ENCODE results near the gene RALY.

Gene RALY

DNA sequence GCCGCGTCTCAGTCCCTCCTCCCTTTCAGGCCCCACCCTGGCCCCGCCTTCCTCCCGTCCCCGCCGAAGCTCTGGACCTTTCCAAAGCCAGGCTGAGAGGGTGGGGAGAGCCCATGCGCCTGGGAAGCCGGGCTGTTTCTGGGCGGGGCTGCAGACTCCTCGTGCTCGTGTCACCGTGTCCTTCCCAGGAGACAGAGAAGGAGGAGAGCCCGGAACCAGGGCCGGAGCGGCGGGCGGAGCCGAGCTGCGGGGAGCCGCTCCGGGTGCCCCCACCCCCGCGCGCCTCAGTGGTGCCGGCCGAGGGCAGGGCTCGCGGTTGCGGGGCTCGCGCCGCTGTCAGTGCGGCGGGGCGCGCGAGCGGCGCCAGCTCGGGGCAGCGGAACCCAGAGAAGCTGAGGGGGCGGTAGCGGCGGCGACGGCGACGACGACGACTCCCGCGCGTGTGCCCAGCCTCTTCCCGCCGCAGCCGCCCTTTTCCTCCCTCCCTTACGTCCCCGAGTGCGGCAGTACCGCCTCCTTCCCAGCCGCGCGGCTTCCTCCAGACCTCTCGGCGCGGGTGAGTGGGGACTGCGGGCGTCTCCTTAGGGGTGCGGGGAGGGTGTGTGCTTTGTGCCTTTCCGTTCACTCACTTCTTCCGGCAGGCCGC is at the start of gene RALY:
TSS of gene RALY (plus strand) at position 336 of the 646 bp plus-strand sequence. CDS start 78,164 bp downstream, outside the sequence.
- DNase-seq = no peak

DNA sequence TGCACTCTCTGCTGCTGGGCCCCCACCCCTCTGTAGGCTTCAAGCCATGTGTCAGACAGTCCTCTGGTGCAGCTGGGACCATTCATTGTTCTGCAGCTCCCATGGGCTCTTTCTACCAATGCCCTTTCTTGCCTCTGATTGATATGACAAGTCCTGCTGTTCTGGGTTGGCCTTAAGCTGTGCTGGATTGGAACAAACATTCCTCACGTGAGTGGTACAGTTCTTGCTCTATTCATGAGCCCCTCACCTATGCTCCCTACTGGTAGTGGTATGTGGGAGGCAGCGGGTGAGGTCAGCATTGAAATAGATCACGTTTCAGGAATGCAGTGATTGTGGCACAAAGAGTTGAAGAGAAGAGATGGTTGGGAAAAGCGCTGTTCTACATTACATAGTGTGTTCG is 48.8 kb upstream of the RALY start:
- DNase-seq = no peak

DNA sequence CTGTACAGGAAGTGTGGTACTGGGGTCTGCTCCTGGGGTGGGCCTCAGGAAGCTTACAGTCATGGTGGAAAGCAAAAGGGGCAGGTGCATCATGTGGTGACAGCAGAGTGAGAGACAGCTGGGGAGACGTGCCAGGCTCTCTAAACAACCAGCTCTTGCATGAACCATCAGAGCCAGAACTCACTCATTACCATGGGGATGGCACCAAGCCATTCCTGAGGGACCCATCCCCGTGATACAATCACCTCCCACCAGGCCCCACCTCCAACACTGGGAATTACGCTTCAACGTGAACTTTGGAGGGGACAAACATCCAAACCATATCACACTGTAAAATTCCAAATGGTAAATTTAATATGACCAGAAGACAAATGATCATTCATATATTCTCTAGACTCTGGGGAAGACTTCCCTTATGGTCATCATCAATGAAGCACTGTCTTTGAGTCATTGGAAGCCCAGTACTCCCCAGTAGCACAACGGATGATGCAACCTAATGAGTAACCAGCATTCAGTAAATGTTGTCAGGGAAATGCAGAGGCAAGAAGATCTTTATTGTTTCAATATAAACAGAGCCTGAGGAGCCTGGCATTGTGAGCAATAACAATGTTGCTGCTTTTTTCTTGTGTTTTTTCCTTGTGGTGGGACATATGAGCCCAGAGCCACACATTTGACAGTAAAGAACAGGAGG is 48.2 kb upstream of the RALY start:
- no peak for DNase-seq

DNA sequence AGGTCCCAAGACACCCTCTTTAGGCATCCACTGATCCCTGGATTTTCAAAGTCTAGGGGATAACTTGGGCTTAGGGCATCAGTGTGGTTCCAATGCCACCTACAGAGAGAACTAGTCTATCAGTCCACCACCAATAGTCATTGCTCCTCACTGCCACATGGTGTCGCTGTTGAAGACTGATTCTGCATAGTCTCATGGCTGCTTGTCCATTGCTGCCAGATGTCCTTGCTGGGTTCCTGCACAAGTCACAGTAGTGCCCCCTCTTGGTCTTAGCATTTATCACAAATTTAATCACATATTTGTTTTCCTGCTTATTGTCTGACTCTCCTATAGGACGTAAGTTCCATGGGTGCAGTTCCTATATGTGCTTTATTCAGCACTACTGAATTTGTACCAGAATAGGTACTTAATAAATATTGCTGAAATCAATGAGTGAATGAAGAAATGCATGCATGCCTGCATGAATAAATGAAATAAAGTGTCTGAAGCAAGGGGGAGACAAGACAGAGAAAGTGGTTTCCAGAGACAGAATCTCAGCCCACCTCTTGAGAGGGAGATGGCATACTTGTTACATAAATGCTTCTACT is 45.9 kb upstream of the RALY start:
- peak; percentile 62 to 85 for DNase-seq

DNA sequence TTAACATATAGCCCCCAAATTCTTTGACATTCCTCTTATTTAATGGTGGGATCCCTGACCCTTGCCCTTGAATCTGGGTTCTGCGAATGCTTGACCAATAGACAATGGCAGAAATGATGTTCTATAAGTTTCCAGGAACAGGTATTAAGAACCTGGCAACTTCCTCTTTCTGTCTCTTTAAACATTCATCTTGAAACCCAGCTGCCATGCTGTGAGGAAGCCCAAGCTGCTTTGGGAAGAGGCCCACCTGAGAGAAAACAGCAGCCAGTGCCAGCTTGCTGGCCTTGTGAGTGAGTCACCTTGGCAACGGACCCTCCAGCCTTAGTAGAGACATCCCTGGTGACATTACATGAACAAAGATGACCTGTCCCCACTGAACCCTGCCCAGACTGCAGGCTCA is 45.2 kb upstream of the RALY start:
- DNase-seq = no peak

DNA sequence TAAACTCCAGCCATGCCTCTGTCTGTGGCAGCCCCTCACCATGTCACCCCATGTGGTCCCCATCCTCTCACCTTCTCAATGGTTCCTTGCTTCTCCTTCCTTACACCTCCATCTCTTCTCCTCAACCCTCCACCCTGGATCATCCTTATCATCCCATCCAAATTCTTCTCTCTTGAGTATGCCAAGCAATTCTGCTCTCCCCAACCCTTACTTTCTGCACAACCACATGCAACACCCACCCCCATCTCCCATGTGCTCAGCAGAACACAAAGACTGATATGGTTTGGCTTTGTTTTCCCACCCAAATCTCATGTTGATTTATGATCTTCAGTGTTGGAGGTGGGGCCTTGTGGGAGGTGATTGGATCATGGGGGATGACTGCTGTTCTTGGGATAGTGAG is 42.5 kb upstream of the RALY start:
- no peak for DNase-seq

DNA sequence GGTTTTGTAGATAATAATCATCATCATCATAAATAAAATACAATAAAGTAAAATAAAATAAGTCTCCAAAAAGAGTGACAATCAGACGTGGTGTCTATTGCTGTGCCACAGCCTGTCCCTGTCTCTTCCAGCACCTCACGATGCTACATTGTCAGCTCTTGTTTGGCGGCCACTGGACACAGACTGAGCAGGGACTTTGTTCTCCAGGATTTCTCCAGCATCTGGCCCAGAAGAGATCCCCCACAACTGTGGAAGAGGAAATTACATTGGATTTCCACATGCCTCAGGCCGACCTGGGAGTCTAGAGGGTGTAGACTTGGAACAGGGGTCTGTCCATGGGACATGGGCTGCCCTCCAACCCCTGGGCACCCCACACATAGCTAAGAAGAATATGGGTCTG is 39.2 kb upstream of the RALY start:
- DNase-seq = no peak

DNA sequence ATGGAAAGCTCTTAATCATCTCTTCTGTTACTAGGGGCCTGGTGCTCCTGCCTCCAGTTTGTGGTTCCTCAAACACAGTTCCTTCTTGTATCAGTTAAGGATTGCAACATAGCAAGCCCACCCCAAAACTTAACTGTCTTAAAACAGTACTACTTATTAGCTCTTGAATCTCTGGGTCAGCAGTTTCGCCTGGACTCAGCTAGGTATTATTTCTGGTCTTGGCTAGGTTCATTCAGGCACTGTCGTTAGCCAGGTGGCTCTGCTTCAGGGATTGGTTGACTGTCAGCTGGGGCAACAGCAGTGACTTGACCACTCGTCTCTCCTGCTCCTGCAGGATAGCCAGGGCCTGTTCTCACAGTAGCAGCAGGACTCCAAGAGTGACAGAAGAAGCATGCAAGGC is 30.0 kb upstream of the RALY start:
- no peak for DNase-seq

DNA sequence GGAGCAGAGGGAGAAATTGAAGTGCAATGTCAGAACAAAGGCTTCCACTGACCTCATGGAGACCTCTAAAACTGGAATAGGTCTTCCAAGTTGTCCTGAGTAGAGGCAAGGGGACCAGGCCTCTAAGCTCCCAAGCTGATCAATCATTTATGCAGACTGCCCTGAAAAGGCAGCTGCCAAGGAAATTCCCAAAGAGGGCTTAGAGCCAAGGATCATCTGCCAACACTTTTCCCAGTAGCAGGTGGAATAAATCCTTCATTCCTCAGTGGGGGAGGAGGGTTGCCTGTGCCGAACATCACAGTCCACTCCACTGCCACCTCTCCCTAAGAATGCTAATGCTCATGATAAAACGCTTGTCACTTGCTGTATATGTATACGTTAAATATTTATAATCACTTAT is 29.3 kb upstream of the RALY start:
- DNase-seq = peak; percentile 82 to 93

DNA sequence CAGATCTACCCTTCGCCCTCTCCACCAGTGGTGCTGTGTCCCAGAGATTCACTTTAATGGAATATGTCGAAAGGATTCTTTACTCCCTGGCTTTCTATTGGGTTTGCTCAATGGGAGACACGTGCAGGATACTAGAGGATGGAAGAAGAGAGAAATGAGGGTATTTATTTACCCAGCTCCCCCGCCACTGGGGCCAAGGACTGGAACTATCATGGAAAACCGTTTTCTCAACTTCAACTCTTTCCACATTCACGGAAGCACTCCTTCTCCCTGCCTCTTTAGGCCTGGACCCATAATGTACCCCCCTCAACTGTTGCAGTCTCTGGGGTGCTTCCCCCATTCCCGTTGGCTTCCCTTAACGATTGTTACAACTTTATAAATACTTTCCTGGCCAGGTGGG is 26.6 kb upstream of the RALY start:
- no peak for DNase-seq

DNA sequence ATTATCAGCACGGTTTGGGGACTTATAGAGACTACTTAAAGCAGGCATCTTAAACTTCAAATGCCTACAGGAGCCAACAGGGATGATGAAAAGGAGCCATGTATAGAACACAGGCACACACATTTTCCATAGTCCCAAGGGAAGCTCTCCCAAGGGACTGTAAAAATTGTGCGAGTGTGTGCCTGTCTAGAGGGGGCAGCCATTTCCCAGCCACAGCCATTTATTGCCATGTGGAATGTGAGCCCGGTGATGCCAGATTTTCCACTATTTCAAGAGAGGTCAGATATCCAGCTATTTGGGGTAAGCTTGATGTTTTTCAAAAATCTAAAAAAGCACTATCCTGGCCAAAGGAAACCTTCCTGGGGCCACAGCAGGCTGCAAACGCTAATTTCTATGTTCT is 24.1 kb upstream of the RALY start:
- DNase-seq = no peak

DNA sequence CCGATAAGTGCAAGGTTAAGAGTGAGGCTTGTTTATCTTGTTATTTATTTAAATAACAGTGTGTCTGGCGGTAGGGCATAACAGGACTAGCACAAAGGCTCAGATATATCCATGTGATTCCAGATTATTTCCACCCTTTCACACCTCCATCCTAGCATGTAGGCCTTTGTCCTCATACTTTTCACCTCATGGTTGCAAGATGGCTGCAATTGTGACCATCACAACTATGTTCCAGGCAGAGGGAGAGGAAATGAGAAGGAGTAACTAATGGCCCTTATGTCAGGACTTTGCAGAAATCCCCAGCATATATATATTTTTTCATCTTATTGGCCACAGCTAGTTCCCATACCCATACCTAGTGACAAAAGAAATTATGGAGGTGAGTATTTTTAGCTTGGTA is 23.5 kb upstream of the RALY start:
- no peak for DNase-seq

DNA sequence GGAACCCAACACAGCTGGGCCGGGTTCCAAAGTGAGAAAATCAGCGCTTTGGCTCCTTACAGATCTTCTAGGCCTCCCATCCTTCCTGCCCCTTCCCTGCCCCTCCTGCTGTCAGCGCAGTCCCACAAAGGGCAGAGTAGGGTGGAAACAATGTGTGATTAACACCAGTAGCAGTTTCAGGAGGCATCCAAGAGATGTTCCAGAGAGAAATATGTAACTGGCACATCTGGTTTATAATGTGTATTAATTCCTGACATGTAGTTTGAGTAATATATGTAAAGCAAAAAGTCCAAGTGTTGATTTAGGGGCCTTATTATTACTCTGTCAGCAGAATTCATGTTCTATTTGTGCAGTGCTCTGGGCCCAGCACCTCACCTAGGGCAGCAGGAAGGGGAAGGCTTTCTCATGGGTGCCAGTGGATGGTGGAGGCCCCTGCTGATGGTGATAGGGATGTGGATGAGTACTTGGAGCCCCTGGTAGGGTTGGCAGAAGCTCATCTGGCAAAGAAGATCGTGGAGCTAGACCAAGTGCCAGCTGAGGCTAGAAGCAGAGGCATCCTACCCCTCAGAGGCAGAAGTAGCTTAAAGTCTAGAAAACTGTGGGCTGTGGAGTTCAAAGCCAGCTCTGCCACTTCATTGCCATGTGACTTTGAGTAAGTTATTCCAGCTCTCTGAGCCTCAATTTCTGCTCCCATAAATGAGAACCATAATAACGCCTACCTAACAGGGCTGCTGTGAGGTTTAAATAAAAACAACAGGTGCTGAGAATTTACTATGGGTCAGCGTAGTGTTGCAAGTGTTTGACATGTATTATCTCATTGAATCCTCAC is 22.4 kb upstream of the RALY start:
- DNase-seq = no peak

DNA sequence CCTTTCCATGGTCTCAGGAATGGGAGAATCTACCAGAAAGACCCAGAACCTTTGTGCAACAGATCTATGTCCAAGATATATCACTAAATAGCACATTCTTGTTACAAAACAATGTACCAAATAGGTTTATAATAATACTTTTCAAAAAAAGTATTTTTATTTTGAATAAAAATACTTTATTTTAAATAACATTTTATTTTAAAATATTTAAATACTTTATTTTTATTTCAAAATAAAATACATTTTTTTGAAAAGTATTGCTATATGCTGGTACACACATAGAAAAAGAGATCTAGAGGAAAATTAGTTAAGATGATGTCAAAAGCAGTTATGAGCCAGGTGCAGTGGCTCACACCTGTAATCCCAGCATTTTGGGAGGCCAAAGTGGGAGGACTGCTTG is 16.8 kb upstream of the RALY start:
- no peak for DNase-seq

DNA sequence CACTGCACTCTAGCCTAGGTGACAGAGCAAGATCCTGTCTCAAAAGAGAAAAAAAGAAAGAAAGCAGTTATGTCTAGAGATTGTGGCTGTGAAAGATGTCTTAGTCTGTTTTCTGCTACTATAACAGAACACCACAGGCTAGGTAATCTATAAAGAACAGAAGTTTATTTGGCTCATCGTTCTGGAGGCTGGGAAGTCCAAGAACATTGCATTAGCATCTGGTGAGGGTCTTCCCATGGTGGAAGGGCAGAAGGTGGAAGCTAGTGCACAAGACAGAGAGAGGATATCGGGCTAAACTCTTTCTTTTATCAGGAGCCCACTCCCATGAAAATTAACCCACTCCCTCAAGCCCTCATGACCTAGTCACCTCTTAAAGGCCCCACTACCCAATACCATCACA is 16.2 kb upstream of the RALY start:
- DNase-seq = no peak

DNA sequence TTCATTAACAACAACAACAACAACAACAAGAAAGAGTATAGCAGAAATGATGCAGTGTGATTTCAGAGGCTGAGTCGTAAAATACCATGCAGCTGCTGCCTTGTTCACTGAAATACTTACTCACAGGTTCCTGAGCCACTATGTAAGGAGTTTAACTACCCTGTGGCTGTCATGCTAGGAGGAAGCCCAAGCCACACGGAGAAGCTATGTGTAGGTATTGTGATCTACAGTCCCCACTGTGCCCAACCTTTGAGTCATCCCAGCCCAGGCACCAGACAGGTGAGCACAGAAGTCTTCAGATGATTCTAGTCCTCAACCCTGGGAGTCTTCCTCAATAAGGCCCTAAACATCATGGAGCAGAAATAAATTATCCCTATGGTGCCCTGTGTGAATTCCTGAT is 14.6 kb upstream of the RALY start:
- DNase-seq = no peak

DNA sequence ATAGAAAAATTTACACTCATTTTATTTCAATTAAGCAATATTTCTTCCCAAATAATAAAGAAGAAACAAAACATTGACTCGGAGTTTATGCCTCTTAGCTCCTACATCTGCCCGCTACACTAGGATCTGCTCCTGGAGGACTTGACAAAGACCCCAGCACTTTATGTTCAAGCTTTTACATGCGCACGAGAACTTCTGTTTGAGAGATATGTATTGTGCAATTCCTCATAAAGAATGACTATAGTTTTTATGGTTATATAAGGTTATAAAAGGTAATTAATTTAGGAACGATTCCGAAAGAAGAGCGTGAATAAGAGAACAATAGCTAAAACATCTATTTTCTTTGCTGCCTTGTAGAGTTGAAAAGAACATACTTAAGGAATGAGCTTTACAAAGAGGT is 12.4 kb upstream of the RALY start:
- DNase-seq = no peak

DNA sequence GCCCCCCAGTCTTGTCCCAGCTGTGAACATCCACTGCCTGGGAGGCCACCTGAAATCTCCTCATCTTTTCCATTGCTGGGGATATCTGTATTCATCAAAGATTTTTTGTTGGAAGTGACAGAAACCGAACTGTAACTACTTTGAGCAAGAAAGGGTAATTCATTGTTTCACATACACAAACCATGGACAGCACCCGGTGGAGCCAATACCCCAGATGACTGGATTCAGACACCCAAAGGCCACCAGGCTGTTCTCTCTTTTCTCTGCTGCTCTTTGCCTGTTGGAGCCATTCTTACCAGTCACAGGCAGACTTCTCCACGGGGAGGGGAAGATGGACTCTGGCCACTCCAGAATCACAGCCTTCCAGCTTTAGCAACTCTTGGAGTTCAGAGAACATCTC is 11.7 kb upstream of the RALY start:
- DNase-seq = no peak

DNA sequence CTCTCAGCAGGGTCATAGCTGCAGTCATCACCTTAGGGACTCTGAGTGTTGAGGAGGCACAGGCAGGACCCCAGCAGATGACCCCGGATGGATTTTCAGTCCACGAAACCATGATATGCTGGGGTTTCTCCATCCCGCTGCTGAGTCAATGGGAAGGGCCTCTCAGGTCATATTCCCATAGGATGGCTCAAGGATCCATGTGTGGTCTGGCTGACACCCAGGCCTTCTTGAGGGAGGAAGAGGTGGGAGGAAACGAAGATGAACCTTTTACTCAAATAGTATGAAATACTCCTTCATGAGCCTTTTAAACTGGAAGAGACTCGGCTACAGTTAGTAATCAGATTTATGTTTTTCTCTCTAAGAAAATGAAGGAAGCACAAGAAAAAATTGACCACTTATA is 10.3 kb upstream of the RALY start:
- no peak for DNase-seq

DNA sequence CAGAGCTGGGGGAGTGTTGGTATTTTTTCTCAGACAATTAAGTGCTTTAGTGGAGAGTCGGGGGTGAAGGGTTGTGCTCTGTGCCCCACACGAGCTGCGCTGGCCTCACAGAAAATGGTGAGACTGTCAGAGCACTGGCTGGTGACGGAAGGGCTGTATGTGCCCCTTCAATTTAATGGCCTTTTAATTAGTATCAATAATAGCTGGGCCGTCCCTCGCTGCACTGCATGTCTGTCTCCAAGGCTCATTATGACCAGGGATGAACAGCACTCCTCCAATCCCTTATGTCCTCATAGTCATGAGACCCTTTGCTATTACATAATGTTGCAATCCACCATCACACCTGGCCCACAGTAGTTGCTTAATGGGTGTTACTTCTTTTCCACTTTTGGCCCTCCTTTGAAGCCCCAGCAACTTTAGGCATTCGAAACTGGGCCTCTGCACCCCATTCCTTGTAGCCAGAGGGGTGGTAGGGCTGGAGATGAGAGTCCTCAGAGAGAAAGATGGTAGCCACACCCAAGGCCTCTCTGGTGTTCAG is 9.5 kb upstream of the RALY start:
- DNase-seq = no peak

DNA sequence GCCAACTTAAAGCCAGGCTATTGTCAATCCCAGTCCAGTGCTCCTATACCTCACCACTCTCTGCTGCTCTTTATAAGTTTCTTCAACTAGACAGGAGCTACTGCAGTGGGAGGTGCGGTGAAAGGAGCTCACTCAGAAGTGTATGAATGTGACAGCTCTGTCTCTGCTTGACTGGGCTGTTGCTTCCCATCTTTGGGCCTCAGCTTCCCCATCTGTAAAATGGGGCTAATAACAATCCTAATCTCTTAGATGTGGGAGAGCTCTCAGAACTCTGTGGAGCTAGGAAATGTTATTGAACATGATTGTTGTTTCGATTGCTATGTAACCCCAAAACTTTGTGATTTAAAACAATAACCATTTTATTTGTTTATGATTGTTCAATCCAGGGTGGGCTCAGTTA is 8.4 kb upstream of the RALY start:
- DNase-seq = no peak

DNA sequence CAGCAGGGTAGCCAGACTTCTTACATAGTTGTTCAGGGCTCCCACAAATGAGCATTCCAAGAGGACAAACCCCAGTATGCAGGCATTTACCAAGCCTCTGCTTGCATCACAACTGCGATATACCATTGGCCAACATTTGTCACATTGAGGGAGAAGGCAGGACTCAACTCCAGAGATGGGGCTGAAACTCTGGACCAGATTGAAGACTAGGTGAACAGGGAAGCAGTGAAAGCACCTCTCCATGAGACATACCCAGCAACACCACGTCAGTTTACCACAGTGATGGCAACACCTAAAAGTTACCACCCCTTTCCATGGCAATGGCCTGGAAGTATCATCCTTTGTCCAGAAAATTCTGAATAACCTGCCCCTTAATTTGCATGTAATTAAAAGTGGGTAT is 7.9 kb upstream of the RALY start:
- DNase-seq = no peak

DNA sequence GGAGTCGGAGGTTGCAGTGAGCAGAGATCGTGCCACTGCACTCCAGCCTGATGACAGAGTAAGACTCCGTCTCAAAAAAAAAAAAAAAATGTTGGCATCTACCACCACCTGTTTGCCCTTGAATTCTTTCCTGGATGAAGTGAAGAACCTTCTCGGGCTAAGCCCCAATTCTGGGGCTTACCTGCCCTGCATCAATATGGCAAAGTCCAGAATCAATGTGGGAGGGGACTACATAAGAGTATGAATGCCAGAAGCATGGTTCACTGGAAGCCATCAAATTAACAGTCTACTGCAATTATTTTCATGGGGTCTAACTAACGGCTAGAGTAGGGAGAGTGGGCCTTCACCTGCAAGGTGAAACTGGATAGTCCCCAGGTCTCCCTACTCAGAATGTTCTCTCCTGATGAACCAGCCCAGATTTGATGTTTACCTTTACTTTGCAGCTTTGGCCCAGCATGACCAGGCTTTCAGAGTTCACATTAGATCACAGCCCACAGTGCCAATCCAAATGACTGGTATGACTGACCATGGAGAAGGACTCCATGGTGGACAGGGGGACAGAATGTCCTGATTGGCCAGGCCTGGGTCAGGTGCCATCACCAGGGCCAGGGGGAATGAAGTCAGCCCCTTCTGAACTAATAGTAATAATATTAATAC is 7.0 kb upstream of the RALY start:
- DNase-seq = no peak
